Measurements from ENCODE around the gene BTRC.
A peak's percentile ranks its signal among the peaks of the same experiment; 100 is the strongest.

The BTRC gene

DNA sequence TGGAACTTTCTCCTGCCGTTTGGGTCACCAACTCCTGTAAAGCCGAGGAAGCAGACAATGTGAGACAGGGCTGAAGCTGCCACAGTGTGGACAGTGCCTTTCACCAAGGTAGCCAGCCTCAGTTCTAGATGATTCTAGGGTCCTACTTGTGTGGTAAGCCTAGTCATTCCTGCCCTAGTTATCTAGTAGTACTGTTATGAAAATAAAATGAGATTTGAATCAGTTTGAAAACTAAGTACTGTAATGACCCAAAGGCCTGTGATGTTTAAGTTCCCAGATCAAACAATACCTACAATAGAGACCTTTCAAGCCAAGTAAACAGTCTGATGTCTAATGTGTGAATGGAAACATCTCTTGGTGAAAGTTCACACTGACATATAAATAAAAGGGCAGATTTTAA, 197.0 kb downstream of the BTRC start:
- DNase-seq, result no peak

DNA sequence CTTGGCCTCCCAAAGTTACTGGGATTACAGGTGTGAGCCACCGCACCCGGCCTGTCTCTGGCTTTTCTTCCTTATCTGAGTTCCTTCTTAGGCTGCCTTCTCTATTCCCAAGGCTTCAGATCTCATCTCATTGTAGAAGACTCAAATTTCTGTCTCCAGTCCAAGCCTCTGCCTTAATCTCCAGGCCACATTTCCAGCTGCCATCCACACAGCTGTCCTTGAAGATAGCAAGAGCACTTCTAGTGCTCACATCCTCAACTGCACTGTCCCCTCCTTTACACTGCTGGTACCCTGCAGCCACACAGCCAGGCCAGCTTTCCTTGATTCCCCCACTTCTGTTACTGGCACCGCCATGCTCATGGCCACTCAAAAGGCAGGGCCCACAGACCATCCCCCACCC, 198.5 kb downstream of the BTRC start:
- DNase-seq, result no peak

- DNase-seq, result no peak
Observed at GRCh38 chr10:101557541-101557940, 203.6 kb downstream of the BTRC start.

GRCh38 chr10:101558204-101558603, 204.2 kb downstream of the BTRC start:
- DNase-seq, result peak in 1 of 2 donors; percentile 14

GRCh38 chr10:101558671-101559595, 205.0 kb downstream of the BTRC start:
- no peak for DNase-seq

GRCh38 chr10:101559596-101560297, 205.8 kb downstream of the BTRC start:
- DNase-seq, result no peak

- DNase-seq, result no peak
Observed at GRCh38 chr10:101560298-101561067, 206.5 kb downstream of the BTRC start.

- DNase-seq, result no peak
Observed at GRCh38 chr10:101561068-101561915, 207.3 kb downstream of the BTRC start.

DNA sequence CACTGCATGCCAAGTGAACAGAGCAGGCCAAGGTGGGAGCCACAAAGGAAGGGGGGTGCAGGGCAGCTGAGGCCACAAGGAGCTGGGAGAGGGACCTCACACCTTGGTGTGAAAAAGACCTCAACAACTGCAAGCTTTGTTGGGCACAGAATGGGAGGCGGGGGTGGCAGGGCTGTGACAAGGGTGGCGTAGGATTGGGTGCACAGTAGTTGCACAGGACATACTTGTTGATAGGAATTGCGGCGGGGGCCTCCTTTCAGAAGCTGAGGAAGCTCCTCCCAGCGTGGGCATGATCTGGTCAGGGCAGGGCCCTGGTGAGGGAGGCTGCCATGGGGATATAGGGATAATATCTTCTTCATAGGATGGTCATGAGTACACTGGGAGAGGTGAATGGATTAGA, 208.3 kb downstream of the BTRC start:
- DNase-seq, result no peak

GRCh38 chr10:101563007-101563406, 209.0 kb downstream of the BTRC start:
- no peak for DNase-seq

DNA sequence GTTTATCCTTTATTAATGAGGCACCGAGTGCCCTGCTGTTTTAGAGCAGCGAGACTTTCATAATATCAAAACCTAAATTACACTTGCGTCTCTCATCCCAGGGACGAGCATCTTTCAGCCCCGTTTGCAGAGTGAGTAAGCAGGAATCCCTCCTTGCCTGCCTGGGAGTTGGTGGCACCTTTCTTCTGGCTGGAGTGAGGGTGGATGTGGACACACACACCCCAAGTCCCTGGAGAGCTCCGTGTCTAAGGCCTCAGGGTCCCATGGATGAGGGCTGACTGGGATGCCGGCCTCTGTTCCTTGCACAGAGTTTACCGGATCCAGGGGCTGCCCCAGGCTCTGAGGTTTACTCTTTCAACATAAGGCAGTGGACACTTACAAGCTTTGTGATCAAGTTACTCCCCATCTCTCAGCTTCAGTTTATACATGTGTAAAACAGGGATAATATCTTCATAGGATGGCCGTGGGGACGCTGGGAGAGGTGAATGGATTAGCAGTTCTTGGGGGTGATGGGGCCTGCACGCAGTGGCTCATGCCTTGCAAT, 209.6 kb downstream of the BTRC start:
- DNase-seq, result no peak

DNA sequence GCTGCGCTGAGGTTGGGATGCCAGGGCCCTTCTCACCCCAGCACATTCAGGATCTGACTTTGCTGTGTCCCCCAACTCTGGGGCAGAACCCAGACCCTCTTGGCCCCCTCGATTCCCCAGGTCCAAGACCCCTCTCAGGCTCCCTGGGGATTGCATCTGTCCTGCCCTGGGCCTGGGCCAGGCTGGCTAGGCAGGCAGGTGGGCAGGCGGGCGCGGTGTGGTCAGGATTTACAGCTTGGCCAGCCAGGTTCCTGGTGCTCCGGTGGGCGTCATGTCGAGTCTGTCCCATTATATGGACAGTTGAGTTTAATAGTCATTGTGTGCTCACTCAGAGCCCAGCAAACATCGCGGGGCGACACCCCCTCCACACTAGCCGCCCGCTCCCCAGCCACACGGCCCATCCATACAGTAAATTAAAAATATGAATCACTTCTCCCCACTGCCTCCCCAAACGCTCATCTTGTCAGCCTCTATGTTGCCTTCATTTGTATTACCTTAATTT, 210.6 kb downstream of the BTRC start:
- no peak for DNase-seq

- DNase-seq, result no peak
Observed at GRCh38 chr10:101565370-101565900, 211.5 kb downstream of the BTRC start.

- DNase-seq, result no peak
Observed at GRCh38 chr10:101565936-101566332, 212.0 kb downstream of the BTRC start.

DNA sequence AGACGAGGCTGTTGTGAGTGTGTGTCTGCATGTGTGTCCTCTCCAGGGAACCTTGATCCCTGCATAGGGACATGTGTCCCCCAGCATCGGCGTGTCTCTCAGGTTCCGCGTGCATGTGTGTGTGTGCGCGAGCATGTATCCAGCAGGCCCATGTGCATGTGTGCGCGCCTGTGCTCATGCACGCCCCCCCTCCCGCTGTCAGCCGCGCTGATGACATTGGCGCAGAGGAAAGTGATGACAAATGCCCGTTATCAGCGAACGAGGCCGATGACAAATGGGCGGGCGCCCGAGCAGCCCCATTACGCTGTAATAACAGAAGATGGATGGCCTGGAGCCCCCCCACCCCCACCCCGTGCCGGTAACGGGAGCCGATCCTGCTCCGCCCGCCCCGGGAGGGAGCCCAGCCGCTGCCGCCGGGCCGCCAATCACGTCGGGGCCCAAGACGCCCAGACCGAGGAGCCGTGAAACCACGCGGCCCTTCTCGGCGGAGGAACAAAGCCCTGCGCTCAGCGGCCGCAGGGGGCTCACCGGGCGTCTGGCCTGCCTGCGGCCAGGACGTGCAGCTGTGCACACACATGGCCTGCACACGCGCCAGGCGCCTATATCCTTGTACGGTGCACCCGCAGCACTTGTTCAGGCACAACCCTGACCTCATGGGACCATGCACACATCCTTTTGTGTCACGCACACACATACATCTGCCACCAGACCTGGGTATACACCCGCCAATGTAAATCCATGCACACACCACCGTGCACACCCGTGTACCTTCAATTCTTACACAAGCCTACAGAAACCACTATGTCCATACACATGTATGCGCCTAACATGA, 212.6 kb downstream of the BTRC start:
- DNase-seq, result no peak

GRCh38 chr10:101567165-101568006, 213.4 kb downstream of the BTRC start:
- DNase-seq, result no peak

DNA sequence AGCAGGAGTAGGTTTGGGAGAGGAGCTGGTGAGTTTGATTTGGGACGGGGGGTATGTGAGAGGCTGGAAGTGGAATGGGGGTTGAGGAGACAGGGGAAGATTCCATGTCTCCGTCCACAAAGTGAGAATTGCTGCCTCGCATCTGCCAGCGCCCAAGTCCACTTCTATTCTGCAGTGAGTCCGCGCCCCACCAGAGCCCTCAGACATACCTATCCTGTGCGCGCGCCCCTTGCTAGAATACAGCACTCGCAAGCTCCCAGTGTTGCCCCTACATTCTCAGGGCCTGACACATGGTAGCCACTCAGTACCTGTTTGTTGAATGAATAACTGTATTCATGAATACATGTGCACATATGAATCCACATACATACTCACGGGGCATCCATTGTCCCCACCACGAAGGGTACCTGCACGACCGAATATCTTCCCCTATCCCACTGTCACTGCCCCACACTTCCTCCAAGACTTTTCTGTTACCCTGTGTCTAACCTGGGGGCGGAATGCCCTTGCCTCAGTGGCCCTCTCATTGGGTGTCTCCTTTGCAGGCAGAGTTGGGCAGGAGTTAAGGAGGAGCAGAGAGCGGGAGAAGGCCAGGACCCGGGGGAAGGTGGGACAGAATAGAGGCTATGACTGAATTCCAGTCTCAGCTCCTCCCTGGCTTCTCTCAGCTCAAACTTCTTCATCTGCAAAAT, 214.2 kb downstream of the BTRC start:
- DNase-seq, result no peak

GRCh38 chr10:101569323-101569621, 215.3 kb downstream of the BTRC start:
- no peak for DNase-seq
